Measurements from ENCODE around the gene JUNB. TPM values are rescaled to one million over a fixed set of nuclear protein-coding genes. Genes with fewer than 3 reads are reported as not detected.

The JUNB gene
- total and polyA plus RNA-seq, 2 of the 13 experiments (the other 11 are each of a cell fraction or from before 2014, with no cell fraction given), result 7.7 to 8.2 TPM

DNA sequence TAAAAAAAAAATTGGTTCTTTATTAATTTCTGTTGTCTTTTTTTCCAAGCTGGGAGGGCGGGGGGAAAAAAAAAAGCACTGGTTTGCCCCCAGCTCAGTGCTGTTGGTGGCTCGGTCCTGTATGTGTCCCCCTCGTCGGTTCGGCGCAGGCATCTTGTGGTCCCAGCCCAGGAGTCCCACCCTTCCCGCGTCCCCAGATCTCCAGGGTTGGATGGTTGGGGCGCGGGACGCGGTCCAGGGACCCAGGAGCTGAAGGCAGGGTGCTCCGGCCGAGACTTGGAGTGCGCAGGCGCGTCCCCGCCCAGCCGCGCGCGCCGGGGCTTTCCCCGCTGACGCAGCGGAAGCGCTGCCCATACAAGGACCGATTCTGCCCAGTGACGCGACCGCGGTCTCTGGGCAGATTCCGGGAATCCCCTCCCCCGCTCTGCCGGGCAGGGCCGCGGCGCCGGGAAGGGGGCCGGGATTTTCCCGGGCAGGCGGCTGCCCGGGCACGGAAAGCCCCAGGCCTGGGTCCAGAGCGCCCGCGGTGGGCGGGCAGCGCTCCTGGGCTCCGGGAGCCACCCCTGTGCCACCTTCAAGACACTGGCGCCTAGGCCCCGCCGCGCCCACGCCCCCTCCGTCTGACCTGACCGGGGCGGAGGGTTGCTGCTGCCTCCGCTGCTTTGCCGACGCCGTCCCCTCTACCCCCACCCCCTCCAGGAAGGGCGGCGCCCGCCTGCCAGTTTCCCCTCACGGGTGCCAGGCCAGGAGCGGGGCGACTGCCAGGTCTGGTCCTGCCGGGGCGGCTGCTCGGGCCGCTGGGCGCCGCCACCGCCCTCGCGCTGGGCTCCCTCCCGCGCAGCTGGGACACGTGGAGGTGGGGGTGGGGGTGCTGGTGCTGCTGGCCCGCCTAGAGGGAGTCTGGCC lies 2.3 kb downstream of the JUNB start (continued):
- TF ChIP-seq ZNF674 (CRISPR knock-in tag; IDR thresholded peaks at IDR 0.05; ENCODE audit: low read depth) (no peak), SOX5 (CRISPR knock-in tag; IDR thresholded peaks at IDR 0.05; ENCODE audit: borderline replicate concordance) (peak; percentile 41; the same call in 1 of the 2 replicates), AGO2 (optimal IDR thresholded peaks at IDR 0.05; ENCODE audit: low read depth, low read length) (peak; percentile 69), SMC3 (IDR thresholded peaks at IDR 0.05; ENCODE audit: low read length) (no peak), ZNF549 (CRISPR knock-in tag; IDR thresholded peaks at IDR 0.05) (no peak), ZMYM4 (CRISPR knock-in tag; IDR thresholded peaks at IDR 0.05) (no peak; the same call in 1 of the 2 replicates), ZKSCAN5 (CRISPR knock-in tag; IDR thresholded peaks at IDR 0.05) (no peak), HOXA7 (CRISPR knock-in tag; IDR thresholded peaks at IDR 0.05) (no peak), KLF6 (CRISPR knock-in tag; IDR thresholded peaks at IDR 0.05) (peak; percentile 68; the same call in 1 of the 2 replicates), GRHL1 (CRISPR knock-in tag; conservative IDR thresholded peaks at IDR 0.05) (no peak), CBX1 (IDR thresholded peaks at IDR 0.05; ENCODE audit: low read depth) (no peak), THAP7 (CRISPR knock-in tag; IDR thresholded peaks at IDR 0.05) (0 out of 2 replicates have a peak, but pooled peaks have one; percentile 58), ATF2 (CRISPR knock-in tag; IDR thresholded peaks at IDR 0.05) (no peak), ZFYVE20 (CRISPR knock-in tag; IDR thresholded peaks at IDR 0.05; ENCODE audit: borderline replicate concordance, low read depth) (no peak), JDP2 (CRISPR knock-in tag; IDR thresholded peaks at IDR 0.05; ENCODE audit: borderline replicate concordance) (no peak; the same call in 1 of the 2 replicates)
- TF ChIP-seq, protein P1, sequence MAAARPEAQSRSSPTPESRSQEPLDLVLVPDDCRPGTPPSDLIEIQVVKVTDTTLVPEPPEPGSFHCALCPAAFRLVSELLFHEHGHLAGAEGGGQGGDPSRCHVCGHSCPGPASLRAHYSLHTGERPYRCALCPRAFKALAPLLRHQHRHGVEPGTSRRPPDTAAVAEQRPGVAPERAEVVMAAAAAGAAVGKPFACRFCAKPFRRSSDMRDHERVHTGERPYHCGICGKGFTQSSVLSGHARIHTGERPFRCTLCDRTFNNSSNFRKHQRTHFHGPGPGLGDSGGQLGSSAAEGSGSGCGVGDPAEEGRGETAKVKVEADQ (CRISPR knock-in tag; IDR thresholded peaks at IDR 0.05; ENCODE audit: borderline replicate concordance), result no peak
- TF ChIP-seq, protein P2, sequence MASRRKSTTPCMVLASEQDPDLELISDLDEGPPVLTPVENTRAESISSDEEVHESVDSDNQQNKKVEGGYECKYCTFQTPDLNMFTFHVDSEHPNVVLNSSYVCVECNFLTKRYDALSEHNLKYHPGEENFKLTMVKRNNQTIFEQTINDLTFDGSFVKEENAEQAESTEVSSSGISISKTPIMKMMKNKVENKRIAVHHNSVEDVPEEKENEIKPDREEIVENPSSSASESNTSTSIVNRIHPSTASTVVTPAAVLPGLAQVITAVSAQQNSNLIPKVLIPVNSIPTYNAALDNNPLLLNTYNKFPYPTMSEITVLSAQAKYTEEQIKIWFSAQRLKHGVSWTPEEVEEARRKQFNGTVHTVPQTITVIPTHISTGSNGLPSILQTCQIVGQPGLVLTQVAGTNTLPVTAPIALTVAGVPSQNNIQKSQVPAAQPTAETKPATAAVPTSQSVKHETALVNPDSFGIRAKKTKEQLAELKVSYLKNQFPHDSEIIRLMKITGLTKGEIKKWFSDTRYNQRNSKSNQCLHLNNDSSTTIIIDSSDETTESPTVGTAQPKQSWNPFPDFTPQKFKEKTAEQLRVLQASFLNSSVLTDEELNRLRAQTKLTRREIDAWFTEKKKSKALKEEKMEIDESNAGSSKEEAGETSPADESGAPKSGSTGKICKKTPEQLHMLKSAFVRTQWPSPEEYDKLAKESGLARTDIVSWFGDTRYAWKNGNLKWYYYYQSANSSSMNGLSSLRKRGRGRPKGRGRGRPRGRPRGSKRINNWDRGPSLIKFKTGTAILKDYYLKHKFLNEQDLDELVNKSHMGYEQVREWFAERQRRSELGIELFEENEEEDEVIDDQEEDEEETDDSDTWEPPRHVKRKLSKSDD (CRISPR knock-in tag; IDR thresholded peaks at IDR 0.05; ENCODE audit: low read depth), result no peak
- TF ChIP-seq, protein P3, sequence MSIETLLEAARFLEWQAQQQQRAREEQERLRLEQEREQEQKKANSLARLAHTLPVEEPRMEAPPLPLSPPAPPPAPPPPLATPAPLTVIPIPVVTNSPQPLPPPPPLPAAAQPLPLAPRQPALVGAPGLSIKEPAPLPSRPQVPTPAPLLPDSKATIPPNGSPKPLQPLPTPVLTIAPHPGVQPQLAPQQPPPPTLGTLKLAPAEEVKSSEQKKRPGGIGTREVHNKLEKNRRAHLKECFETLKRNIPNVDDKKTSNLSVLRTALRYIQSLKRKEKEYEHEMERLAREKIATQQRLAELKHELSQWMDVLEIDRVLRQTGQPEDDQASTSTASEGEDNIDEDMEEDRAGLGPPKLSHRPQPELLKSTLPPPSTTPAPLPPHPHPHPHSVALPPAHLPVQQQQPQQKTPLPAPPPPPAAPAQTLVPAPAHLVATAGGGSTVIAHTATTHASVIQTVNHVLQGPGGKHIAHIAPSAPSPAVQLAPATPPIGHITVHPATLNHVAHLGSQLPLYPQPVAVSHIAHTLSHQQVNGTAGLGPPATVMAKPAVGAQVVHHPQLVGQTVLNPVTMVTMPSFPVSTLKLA (IDR thresholded peaks at IDR 0.05), result no peak

Measured in HepG2 (cell line).